B cell (primary cell): ENCODE measurements around the gene AGBL3.

ENCODE experiments used
- CTCF ChIP-seq: fragments of 200-600 bp; IDR thresholded peaks from one replicate; pipeline ENCODE4 v1.8.0; 2022; ENCODE audit warnings: antibody characterized with exemption, mild to moderate bottlenecking
- EZH2 ChIP-seq: IDR thresholded peaks from 2 replicates; pipeline ENCODE4 v1.6.1; 2012; ENCODE audit warnings: borderline replicate concordance, low read depth, mild to moderate bottlenecking, moderate library complexity, low read length; ENCODE audit not compliant: insufficient read depth, poor library complexity, severe bottlenecking

GRCh38 chr7:134999136-134999535, 12.8 kb downstream of the AGBL3 start:
- TF ChIP-seq CTCF (no peak), EZH2 (no peak)
